Calu3 (cell line): ENCODE data around the gene NGEF. TPM values are rescaled to one million over a fixed set of nuclear protein-coding genes. Genes with fewer than 3 reads are reported as not detected.

Experiments
- BruUV-seq: library from RNA; stranded (reverse); fragments of 400-500 nt; replicated peaks from 2 replicates; lab custom pipeline; 2021; lab: Mats Ljungman, UMichigan
- CTCF ChIA-PET: fragments of 300-600 bp; sonication (Branson Sonifier 250); formaldehyde crosslinking; loops from one replicate; lab custom pipeline; 2022; ENCODE audit warnings: antibody characterized with exemption; lab: Charles Lee
- DNase-seq: peaks from one replicate; pipeline ENCODE4 v3.0.0; 2022
- H3K27ac Mint-ChIP-seq: one replicate; pipeline ENCODE4 v1.8.0; 2022; ENCODE audit warnings: mixed read lengths; ENCODE audit not compliant: unreplicated experiment
- H3K27me3 Mint-ChIP-seq: one replicate; pipeline ENCODE4 v1.8.0; 2022; ENCODE audit warnings: mixed read lengths; ENCODE audit not compliant: unreplicated experiment
- H3K36me3 Mint-ChIP-seq: one replicate; pipeline ENCODE4 v1.8.0; 2022; ENCODE audit warnings: mild to moderate bottlenecking, moderate library complexity, mixed read lengths; ENCODE audit not compliant: insufficient read depth, unreplicated experiment
- H3K4me1 Mint-ChIP-seq: one replicate; pipeline ENCODE4 v1.8.0; 2022; ENCODE audit warnings: mild to moderate bottlenecking, low read depth, mixed read lengths; ENCODE audit not compliant: unreplicated experiment
- H3K4me3 Mint-ChIP-seq: one replicate; pipeline ENCODE4 v1.8.0; 2022; ENCODE audit warnings: mild to moderate bottlenecking, low read depth, moderate library complexity, mixed read lengths; ENCODE audit not compliant: unreplicated experiment
- H3K9me3 Mint-ChIP-seq: one replicate; pipeline ENCODE4 v1.8.0; 2022; ENCODE audit warnings: low read depth, mixed read lengths; ENCODE audit not compliant: unreplicated experiment
- intact Hi-C: fragments of 100-400 bp; cut with micrococcal nuclease; formaldehyde crosslinking; loops from one replicate; pipeline ENCODE4 v1.10.0; 2022; ENCODE audit not compliant: unreplicated experiment
- total RNA-seq: library from RNA; stranded (reverse); gene quantifications from 2 replicates; pipeline ENCODE4 v1.2.3, GENCODE V29; 2022
- TF ChIP-seq, protein P1 (sequence below): fragments of 200-600 bp; IDR thresholded peaks from one replicate; pipeline ENCODE4 v1.8.0; 2022; ENCODE audit warnings: antibody characterized with exemption; ENCODE audit not compliant: unreplicated experiment

Gene NGEF
- total RNA-seq, 1 experiment from 2014 or later, result 1.7 TPM

DNA sequence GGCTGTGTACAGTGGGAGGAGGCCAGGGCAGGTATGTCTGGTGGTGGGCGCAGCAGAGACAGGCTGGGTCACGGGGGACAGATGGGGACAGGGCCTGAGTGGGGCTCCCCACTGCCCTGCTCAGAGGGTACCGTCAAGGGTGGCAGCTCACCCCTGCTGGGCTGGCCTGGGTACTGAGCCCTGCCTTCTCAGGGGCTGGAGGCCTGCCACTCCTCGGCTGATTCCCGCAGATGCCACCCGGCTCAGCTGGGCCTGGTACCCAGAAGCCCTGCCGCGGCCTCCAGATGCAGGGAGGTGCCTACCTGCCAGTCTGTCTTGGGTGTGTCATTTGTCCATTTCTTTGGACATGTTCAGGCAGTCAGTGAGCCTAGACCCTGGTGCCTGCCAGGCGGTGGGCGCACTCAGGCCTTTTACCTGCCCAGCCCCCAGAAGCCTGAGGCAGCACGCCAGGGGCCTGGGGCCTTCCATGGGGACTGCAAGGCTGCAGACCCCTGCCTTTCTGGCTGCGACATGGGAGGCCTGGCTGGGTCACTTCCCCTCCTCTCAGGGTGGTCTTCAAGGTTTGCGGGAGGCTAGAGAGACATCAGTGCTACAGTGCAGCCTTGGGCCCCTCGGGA lies 139.7 kb downstream of the NGEF start:
- Mint-ChIP-seq H3K27ac (no peak overlapping the region), H3K4me3 (no peak overlapping the region), H3K27me3 (no peaks in the 10 kb centered on the region), H3K9me3 (no peaks in the 10 kb centered on the region), H3K36me3 (peaks cover 34% of the 10 kb centered on the region), H3K4me1 (peaks cover 18% of the 10 kb centered on the region)
- TF ChIP-seq, protein P1, sequence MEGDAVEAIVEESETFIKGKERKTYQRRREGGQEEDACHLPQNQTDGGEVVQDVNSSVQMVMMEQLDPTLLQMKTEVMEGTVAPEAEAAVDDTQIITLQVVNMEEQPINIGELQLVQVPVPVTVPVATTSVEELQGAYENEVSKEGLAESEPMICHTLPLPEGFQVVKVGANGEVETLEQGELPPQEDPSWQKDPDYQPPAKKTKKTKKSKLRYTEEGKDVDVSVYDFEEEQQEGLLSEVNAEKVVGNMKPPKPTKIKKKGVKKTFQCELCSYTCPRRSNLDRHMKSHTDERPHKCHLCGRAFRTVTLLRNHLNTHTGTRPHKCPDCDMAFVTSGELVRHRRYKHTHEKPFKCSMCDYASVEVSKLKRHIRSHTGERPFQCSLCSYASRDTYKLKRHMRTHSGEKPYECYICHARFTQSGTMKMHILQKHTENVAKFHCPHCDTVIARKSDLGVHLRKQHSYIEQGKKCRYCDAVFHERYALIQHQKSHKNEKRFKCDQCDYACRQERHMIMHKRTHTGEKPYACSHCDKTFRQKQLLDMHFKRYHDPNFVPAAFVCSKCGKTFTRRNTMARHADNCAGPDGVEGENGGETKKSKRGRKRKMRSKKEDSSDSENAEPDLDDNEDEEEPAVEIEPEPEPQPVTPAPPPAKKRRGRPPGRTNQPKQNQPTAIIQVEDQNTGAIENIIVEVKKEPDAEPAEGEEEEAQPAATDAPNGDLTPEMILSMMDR, result no peak
- no TSS peak for BruUV-seq
- CTCF ChIA-PET, result interaction anchor here (1.1 kb wide), 1 partner anchor 16 kb away, joined by 3 read pairs; no protein-coding TSS in a partner anchor
- intact Hi-C loops, result no loop called here
- no peak for DNase-seq

DNA sequence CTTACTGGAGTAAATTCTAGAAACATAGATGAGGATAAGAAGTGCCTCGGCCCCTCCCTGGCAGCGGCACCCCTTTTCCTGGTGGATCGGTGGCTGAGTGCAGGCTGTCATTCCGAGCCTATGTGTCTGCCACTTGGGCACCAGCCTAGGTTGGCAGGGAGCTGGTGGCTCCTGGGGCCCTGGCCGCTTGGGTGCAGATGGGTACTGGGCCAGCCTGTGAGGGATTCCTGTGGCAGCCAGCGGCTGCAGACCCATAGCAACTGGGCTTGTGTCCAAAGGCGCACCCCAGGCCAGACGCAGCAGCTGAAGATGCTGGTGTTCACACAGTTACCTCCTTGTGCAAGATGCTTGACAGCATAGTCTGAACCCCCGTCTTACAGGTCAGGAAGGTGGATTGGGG lies 140.2 kb downstream of the NGEF start:
- H3K9me3 Mint-ChIP-seq, result no peaks in the 10 kb centered on the region
- no TSS peak for BruUV-seq
- intact Hi-C loops, result no loop called here
- peaks cover 34% of the 10 kb centered on the region for H3K36me3 Mint-ChIP-seq
- no peak overlapping the region for H3K4me3 Mint-ChIP-seq
- no peak overlapping the region for H3K27ac Mint-ChIP-seq
- CTCF ChIA-PET, result interaction anchor here (0.6 kb wide), 1 partner anchor 154 kb away, joined by 5 read pairs; no protein-coding TSS in a partner anchor
- H3K27me3 Mint-ChIP-seq, result no peaks in the 10 kb centered on the region
- H3K4me1 Mint-ChIP-seq, result peaks cover 18% of the 10 kb centered on the region
- DNase-seq, result no peak
- TF ChIP-seq, protein P1, result no peak

DNA sequence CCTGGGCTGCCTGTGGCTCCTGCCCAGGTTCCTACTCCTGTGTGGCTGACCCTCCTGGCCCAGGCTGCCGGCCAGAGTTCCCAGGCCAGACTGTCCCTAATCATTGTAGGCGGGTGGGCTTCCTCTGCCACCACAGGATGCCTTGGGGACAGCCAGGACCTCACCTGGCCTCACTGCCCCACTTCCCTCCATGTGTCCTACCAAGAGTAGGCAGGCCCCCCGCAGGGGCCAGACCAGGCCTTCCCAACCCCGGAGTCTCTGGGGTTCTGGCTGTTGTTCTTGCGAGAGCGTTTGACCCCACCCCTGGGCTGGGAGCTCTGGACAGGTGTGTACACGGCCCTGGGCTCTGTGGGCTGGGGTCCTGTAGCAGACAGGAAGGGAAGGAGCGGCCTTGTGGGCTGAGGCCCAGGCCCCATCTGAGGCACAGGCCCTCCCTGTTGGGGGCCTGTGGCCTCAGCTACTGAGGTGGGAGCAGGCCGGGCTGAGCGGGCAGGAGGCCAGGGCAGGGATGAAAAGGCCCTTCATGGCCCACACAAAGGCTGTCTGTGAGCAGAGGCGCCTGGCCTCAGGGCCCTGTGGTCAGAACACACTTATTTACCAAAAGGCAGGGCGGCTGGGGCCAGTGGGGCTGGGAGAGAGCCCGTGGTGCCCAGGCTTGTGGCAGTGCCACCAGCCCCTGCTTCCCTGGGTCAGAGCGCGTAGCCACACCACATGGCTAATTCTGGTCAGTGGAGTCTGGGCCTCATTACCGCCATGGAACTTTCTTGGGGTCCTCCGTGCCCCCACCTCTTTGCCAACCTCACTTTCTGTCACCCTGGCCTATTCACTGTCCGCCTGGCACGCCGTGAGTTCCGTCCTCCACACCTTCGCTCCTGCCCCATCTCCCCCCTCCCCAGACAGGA lies 141.0 kb downstream of the NGEF start:
- H3K27ac Mint-ChIP-seq, result no peak overlapping the region
- no peak overlapping the region for H3K4me3 Mint-ChIP-seq
- TF ChIP-seq, protein P1, result no peak
- CTCF ChIA-PET, result interaction anchor here (0.6 kb wide), 1 partner anchor 155 kb away, joined by 5 read pairs; no protein-coding TSS in a partner anchor
- no peaks in the 10 kb centered on the region for H3K27me3 Mint-ChIP-seq
- H3K9me3 Mint-ChIP-seq, result no peaks in the 10 kb centered on the region
- BruUV-seq, result no TSS peak
- H3K36me3 Mint-ChIP-seq, result peaks cover 27% of the 10 kb centered on the region
- H3K4me1 Mint-ChIP-seq, result peaks cover 18% of the 10 kb centered on the region
- intact Hi-C loops, result no loop called here
- no peak for DNase-seq

DNA sequence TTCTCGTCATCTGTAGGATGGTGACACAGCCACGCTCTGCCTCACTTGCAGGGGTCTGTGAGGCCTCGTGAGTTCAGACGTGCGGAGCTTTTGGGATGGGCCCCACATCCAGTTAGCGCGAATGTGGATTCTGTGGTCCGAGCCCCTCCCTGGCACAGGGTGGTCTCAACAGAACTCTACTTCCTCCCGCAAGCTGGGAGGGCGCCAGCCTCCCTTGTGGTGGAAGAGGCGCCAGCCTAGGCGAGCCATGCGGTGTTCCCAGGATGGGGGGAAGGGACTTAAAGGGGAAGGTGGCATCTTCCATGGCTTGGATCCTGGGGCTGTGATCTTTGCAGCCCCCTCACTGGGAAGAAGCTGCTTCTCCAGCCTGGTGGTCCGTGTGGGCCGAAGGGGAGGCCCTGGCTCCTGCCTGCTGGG lies 141.6 kb downstream of the NGEF start:
- Mint-ChIP-seq H3K27me3 (no peaks in the 10 kb centered on the region), H3K27ac (no peak overlapping the region), H3K4me1 (peaks cover 18% of the 10 kb centered on the region), H3K9me3 (no peaks in the 10 kb centered on the region), H3K36me3 (peaks cover 20% of the 10 kb centered on the region), H3K4me3 (no peak overlapping the region)
- TF ChIP-seq, protein P1, result no peak
- intact Hi-C loops, result no loop called here
- DNase-seq, result no peak
- BruUV-seq, result no TSS peak
- CTCF ChIA-PET, result no interaction called here
